GM11168 (cell line): ENCODE results near the gene PINLYP.
"Not testable (repeated sequence)": the region's sequence is repeated elsewhere in the genome, so short reads cannot be mapped to it uniquely, and the experiment has no call there.

Experiments used
- in situ Hi-C: fragments of 300-500 bp; cut with MboI; formaldehyde crosslinking; loops from one replicate; pipeline ENCODE4 v1.12.0; 2022; ENCODE audit warnings: low sequenced_read_pairs; ENCODE audit not compliant: unreplicated experiment

Gene PINLYP

DNA sequence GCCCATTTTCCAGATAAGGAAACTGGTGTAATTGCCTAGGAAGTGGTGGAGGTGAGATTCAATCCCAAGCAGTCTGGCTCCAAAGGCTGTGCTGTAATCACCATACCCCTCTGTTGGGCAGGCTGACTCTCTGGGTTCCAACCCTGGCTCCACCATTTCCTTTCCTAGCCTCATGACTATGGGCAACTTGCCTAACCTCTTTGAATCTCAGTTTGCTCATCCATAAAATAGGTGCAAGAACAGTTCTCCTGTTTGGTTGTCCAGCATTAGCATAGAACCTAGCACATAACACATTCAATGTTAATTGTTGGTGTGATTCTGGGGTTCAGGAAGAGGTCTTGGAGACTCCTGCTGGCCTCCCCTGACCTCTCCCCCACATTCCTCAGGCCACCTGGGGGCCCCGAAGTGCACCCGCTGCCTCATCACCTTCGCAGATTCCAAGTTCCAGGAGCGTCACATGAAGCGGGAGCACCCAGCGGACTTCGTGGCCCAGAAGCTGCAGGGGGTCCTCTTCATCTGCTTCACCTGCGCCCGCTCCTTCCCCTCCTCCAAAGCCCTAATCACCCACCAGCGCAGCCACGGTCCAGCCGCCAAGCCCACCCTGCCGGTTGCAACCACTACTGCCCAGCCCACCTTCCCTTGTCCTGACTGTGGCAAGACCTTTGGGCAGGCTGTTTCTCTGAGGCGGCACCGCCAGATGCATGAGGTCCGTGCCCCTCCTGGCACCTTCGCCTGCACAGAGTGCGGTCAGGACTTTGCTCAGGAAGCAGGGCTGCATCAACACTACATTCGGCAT is 23.0 kb downstream of the PINLYP start:
- in situ Hi-C loops, result no loop called here

DNA sequence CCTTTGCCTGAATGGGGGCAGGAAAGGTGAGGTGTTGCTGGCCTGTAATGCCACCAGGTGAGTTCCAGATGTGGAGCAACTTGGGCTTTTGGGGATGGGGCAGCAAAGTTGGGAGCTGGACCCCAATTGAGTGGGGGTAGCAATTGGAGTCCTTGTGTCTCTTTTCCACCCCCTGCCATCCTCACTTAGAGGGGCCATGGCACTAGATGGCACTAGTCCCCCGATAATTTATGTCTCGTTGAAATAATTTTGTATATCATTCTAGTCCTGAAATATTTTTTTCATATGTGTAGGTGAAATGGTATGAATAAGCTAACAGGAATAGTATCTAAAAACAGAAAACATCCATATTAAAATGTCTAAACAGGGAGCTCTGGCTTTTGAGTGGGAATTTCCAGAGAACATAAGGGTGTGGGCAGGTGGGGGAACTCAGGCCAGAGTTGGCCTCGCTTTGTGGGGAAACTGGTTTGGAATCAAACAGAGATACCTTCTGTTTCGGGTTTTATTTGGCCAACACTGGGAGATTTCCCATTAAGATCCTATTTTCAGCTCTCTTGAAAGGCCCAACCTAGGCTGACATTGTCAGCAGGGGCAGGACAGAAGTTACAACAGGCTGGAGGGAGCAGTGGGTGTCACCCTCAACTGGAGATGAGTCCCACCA is 24.2 kb downstream of the PINLYP start:
- in situ Hi-C loops, result no loop called here

DNA sequence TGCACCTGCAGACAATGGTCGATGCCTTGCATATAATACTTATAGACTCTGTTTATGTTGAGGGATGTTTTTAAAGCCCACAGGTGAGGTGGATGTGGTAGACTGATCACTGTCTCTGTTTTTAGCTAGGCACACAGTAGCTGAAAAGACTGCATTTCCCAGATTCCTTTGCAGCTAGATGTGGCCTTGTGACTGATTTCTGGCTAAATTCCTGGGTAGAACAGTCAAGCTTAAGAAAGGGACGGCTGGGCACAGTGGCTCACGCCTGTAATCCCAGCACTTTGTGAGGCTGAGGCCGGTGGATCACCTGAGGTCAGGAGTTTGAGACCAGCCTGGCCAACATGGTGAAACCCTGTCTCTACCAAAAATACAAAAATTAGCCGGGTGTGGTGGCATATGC is 24.7 kb downstream of the PINLYP start:
- in situ Hi-C loops, result not testable (repeated sequence)

DNA sequence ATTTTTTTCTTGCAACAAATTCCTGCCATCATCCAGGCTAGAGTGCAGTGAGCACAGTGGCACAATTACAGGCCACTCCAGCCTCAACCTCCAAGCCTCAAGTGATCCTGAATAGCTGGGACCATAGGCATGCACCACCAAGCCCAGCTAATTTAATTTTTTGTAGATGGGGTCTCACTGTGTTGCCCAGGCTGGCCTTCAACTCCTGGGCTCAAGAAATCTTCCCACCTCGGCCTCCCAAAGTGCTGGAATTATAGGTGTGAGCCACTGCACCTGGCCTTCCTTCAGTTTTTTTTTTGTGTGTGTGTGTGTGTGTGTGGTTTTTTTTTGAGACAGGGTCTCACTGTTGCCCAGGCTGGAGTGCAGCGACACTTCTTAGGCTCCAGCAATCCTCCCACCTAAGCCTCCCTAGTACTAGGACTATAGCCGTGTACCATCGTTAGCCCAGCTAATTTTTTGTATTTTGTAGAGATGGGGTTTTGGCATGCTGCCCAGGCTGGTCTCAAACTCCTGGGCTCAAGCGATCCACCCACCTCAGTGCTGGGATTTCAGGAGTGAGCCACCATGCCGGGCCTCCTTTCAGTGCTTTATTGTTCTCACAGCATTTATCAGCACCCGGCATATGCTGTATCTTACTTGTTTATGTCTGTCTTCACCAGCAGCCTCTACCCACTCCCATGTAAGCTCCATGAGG is 30.4 kb downstream of the PINLYP start:
- in situ Hi-C loops, result no loop called here

DNA sequence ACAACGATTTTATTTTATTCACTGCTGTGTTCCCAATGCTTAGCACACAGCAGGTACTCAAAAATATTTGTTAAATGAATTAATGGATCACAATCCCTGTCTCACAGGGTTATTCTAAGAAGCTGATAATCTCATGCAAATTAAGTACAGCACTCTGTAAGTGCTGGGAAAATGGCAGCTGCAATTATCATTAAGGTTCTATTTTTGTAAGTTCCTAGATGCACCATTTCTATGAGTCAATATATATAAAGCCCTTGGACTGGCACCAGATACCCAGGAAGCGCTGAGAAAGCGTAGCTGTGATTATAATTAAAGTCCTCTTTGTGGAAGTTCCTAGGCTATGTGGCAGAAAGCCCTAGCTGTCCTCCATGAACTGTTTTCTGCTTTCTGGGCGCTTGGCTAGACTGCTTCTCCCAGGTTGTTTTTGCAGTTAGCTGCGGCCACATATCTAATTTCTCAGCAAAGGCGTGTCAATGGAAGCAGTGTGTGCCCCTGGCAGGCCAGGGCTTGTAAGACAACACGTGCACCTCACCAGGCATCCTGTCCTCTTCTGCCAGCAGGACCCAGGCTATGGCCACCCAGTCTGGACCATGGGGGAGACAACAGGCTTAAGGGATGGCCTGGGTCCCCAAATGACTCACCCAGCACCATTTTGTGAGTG is 31.1 kb downstream of the PINLYP start:
- in situ Hi-C loops, result no loop called here

DNA sequence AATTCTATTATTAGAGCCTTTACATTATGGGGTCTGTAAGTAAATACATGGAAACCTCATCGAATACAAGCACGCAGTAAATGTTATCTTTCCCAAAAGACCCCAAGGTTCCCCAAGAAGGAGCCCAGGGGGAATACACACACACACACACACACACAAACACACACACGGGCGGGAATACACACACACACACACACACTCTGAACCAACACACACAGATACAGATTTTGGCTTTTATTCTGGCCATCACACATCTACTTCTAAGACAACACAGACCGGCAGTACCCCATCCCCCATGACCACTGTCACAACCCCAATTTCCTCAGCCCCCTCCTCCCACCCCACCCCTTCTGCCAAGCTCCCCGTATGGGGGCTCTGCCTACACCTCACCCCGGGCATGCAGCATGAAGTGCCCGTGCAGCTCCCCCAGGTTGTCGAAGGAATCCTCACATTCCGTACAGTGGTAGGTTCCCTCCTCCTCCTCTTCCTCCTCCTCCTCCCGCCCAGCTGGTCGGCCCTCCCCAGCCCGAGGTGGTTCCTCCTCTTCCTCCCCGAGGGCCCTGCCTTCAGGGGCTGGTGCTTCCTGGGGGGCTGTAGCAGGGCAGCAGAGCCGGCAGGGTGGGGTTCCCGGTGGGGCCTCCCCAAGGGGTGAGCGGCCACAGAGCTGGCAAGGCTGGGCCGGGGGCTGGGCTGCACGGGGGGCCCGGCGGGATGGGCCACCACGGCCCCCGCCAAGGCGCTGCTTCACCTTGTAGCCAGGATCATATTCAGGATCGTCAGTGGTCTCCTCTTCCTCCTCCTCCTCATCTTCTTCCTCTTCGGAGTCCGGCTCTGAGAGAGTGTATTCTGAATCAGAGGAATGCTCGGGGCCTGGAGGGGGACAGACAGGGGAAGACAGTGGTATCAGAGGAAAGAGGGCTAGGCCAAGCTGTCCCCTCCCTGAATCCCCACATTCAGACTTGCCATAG is 31.9 kb downstream of the PINLYP start:
- in situ Hi-C loops, result no loop called here

DNA sequence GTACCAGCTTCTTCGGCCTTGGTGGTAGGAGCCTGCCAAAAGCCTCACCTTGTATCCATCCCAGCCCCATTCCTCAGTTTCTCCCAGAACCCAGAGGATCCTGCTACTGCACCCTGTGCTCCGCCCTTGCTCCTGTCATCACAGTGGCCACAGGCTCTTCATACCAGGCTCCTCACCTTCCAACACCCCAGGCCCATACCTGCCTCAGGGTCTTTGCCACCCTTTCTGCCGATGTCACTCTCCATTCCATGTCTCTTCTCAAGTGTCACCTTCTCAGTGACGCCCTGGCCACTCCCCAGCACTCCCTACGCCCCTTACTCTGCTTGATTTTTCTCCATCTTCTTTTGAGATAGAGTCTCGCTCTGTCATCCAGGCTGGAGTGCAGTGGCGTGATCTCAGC is 34.3 kb downstream of the PINLYP start:
- in situ Hi-C loops, result no loop called here

DNA sequence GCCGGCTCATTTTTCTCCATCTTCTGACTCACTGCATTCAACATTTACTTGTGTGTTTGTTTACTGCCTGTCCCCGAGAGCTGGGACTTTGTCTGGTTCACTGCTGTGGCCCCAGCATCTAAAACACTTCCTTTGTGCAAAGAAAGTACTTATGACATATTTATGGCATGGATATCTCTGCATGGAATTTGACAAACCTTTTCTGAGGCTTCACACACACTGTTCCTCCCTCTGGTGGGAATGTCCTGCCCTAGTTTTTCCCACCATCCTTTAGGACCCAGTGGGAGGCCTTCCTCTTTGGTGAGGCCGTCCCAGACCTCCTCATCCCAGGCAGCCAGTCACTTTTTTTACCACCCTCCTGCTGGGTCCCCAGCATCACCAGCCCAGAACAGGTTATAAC is 34.9 kb downstream of the PINLYP start:
- in situ Hi-C loops, result no loop called here

DNA sequence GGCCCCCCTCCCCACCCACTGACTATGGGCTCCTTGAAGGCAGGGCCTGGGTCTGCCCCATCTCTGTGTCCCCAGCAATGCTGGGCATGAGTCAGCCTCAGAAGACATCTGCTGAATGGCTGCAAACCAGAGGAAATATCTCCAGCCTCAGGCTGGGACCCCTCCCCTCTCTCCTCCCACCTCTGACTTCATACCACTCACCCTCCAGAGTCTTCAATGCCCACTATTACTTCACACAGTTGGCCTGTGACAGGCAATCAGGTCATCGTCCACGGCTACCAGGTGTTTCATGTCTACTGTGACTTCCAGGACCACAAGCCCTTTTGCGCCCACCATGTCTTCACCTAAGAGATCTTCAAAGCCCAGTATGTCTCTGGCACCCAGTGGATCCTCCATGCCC is 36.2 kb downstream of the PINLYP start, which contains the start of gene SRRM5:
Gene SRRM5 (plus strand): TSS at position 301 of the 400 bp plus-strand sequence. CDS start 34 bp downstream, at position 335.
- in situ Hi-C loops, result no loop called here

DNA sequence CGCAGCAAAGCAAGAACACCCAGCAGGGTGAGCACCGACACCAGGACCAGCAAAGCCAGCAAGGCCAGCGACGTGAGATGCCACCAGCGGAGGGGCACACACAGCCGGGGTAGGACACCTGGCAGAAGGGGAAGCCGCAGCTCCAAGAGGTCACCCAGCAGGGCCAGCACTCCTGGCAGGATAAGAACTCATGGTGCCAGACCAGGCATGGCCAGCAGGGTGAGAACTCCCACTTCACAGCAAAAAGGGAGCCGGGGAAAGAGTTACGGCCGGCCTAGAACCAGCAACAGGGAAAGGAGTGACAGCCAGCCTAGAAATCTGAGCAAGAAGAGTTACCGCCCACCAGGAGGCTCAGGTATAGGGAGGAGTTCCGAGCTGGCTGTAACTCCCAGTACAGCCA is 36.8 kb downstream of the PINLYP start:
- in situ Hi-C loops, result no loop called here

DNA sequence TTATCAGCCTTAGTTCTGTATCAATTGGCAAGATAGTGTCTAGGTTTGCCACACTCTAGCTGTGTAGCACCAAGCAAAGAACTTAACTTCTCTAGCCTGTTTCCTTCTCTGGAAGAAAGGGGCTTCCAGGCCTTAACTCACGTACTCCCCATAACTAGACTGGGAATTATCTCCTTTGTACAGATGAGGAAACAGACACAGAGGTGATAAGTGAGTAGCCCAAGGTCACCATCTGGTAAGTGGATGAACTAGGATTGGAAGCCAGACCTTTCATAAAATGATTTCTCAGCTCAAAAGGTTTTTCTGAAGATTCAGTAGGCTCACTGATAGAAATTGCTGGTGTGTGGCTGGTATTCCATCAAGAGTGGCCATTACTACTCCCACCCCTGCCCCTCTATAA is 40.7 kb downstream of the PINLYP start:
- in situ Hi-C loops, result no loop called here

DNA sequence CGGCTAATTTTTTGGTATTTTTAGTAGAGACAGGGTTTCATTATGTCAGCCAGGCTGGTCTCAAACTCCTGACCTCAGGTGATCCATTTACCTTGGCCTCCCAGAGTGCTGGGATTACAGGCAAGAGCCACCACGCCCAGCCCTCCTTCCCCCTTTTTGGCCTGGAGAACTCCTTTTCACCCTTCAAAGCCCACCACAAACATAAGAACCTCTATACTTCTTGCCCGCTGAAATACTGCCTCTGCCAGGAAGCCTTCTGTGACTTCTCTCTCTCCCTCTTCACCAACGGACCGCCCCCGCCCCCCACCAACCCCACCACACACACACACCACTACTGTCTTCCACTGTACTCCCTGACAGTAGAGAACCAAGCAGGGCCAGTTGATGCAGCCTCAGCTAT is 41.4 kb downstream of the PINLYP start:
- in situ Hi-C loops, result no loop called here

DNA sequence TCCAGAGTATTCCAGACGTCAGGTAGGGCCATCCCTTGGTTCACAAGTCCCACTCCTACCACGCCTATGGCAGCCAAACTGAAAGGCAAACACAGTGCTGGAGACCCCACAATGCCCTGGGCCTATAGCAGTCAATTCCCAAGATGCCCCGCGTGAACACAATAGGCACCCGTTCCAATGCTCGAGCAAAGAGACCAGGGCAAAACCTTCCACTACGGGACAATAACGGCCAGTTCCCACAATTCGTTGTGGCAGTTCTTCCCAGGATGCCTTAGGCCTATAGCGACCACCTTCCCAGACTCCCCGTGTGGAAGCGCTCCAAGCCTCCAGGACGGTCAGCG is 43.3 kb downstream of the PINLYP start:
- in situ Hi-C loops, result no loop called here

DNA sequence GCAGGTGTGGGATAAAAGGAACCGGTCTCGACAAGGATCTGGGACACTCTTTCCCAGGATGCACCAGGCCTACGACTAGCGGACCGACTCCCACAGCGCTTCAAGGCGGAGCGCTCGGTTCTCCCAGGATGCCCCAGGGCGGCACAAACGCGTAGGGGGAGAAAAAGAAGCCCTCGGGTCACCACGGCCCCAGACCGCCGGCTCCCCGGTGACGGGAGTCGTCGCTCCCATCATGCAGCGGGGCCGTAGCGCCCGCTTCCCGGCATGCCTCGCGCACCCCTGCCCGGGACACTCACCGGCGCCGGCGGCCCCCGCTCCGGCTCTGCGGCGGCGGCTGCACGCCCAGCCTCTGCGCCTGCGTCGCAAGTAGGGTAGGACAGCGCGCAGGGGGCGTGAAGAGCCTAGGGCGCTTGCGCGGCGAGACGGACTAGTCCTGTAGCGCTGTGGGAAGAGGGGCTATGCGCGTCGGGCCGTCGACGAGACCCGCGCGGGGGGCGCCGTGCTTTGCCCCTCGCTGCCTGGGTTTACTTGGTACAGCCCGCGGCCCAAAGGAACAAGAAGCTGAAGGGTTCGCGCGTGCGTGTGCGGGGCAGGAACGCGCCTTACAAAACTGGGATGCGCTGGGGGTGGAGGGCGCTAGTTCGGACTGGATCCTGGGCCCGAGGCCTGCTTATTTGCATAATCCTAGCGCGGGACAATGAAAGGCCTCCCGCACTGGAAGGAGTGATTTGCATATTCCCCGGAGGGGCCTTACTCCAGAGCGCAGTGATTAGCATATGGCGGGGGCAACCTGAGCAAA is 43.9 kb downstream of the PINLYP start, which contains the start of gene ZNF428:
Gene ZNF428 (minus strand): TSS at position 368 of the 799 bp plus-strand sequence. CDS start 5,325 bp downstream, outside the sequence.
- in situ Hi-C loops, result no loop called here

DNA sequence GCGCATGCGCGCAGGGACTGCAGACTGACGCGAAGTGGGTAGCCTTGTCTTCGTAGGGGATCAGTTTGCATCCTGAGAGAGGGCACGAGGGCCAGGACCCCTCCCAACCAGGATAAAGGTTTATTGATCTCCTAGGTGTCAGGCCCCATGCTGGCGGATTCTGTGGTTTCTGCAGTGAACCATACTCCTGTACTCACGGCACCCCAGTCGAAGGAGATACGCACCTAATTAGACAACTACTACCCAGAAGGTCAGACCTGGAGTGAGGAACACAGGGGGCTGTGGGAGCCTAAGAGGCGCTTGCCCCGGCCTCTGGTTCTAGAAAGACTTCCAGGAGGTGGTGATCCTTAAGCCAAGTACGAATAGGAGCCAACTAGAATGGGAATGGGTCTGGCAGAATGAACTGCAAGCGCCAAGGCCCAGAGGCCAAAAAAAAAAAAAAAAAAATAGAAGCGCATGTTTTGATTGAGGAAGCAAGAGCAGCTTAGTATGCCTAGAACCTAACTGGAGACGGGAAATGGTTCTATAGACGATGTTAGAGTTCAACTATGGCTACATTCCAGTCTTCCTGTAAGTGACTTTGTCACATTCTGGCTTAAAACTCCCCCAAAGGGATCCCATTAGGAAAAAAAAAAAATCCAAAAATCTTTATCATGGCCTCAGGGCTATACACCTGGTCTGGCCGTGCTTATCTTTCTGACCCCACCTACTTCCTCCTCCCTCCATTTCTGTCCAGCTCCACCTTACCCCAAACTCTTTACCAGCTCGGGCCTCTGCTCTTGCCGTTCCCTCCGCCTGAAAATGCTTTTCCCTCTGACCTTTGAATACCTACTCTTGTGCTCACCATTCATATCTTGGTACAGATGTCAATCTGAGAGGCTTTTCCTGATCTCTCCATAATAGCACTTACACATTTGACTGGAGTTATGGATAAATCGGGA is 44.7 kb downstream of the PINLYP start:
- in situ Hi-C loops, result no loop called here

DNA sequence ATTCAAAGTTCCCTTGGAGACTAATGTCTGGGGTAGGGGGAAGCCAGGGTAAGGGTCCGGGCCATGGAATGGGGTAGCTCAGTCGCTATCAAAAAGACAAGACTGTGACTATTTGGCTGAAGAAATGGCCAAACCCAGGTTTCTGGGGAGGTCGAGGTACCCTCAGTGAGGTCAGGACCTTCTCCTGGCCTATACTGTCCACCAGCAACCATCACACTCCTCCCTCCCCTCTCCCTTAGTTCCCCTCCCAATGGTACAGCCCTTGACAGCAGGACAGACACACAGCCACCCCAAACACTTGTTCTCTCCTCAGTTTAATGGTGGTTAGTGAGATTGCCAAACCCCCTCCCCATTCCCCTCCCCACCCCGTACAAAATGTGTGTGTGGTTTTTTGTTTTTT is 46.5 kb downstream of the PINLYP start:
- in situ Hi-C loops, result no loop called here

DNA sequence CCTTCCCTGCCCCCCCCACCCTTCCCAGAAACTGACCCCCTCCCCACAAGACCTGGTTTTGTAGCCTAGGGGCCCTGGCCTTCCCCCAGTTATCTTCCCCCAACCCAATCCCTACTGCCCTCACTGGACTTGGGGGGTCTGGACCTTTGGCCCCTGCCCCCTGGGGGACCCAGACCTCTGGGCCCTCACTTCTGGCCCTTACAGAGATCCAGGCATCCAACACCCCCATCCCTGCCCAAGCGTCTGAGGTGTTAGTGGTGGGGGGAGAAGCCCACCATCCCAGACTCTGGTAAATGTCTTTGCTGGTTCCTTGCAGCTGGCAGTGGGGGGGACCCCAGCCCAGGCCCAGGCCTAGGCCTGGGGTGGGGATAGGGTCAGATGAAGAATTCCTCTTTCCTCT is 47.4 kb downstream of the PINLYP start:
- in situ Hi-C loops, result no loop called here
